IMR-90 (cell line): Measurements from ENCODE around the gene MDM1.

ENCODE experiments used
- FOS ChIP-seq: fragments of 150-350 bp; IDR thresholded peaks from 2 replicates; pipeline ENCODE4 v1.6.1; 2016; ENCODE audit warnings: low read depth, low read length
- SMC3 ChIP-seq: fragments of 150-350 bp; IDR thresholded peaks from 2 replicates; pipeline ENCODE4 v1.6.1; 2016; ENCODE audit warnings: low read depth, mild to moderate bottlenecking, antibody characterized with exemption, low read length, moderate library complexity
- TF ChIP-seq, protein P1 (sequence below): conservative IDR thresholded peaks from 2 replicates; pipeline ENCODE4 v1.5.1; 2012; ENCODE audit warnings: mild to moderate bottlenecking, low read depth, low read length, improper control_type of control experiment

DNA sequence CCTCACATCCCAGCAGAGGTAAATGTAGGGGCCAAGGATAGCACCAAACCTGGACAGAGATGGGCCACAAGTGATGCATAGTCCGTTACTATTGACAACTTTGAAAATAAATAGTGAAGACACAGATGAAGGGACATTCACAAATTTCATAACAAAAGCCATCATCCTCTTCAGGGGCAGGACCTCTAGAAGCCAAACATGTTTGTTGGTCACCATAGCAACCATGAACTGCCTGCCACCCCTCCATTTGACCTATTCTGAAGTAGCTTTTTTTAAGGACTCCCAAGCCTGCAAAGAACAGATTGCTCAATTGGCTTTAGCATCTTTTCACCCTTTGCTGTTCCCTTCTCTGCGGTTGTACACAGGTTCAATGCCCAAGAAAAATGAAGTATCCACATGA lies 35.7 kb upstream of the MDM1 start:
- TF ChIP-seq FOS (no peak), SMC3 (no peak)
- TF ChIP-seq, protein P1, sequence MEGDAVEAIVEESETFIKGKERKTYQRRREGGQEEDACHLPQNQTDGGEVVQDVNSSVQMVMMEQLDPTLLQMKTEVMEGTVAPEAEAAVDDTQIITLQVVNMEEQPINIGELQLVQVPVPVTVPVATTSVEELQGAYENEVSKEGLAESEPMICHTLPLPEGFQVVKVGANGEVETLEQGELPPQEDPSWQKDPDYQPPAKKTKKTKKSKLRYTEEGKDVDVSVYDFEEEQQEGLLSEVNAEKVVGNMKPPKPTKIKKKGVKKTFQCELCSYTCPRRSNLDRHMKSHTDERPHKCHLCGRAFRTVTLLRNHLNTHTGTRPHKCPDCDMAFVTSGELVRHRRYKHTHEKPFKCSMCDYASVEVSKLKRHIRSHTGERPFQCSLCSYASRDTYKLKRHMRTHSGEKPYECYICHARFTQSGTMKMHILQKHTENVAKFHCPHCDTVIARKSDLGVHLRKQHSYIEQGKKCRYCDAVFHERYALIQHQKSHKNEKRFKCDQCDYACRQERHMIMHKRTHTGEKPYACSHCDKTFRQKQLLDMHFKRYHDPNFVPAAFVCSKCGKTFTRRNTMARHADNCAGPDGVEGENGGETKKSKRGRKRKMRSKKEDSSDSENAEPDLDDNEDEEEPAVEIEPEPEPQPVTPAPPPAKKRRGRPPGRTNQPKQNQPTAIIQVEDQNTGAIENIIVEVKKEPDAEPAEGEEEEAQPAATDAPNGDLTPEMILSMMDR, result no peak
